Smooth muscle cell (in vitro differentiated cells): ENCODE results near the gene UPF2. TPM values are rescaled to one million over a fixed set of nuclear protein-coding genes. Genes with fewer than 3 reads are reported as not detected.

Experiments used
- DNase-seq: peaks from one replicate; lab custom pipeline; 2025; ENCODE audit not compliant: unreplicated experiment; lab: John Stamatoyannopoulos, UW
- H2AFZ ChIP-seq: fragments of 200-600 bp; sonication (generic); 2 replicates; pipeline ENCODE4 v1.6.0; 2016; ENCODE audit warnings: antibody characterized with exemption, low read depth, mild to moderate bottlenecking
- H3F3A ChIP-seq: fragments of 200-600 bp; sonication (generic); 2 replicates; pipeline ENCODE4 v1.6.0; 2017; ENCODE audit warnings: antibody characterized with exemption, low read depth
- H3K27ac ChIP-seq: fragments of 200-600 bp; sonication (generic); 2 replicates; pipeline ENCODE4 v1.5.1; 2016; ENCODE audit warnings: low read depth, mild to moderate bottlenecking
- H3K27me3 ChIP-seq: fragments of 200-600 bp; sonication (generic); 2 replicates; pipeline ENCODE4 v1.6.1; 2016; ENCODE audit warnings: low read depth, mild to moderate bottlenecking
- H3K36me3 ChIP-seq: fragments of 200-600 bp; sonication (generic); 2 replicates; pipeline ENCODE4 v1.5.1; 2016; ENCODE audit warnings: low read depth
- H3K4me1 ChIP-seq: fragments of 200-600 bp; sonication (generic); 2 replicates; pipeline ENCODE4 v1.5.1; 2016; ENCODE audit warnings: low read depth
- H3K4me2 ChIP-seq: fragments of 200-600 bp; sonication (generic); 2 replicates; pipeline ENCODE4 v1.6.0; 2016; ENCODE audit warnings: mild to moderate bottlenecking
- H3K4me3 ChIP-seq: fragments of 200-600 bp; sonication (generic); 2 replicates; pipeline ENCODE4 v1.5.1; 2016; ENCODE audit warnings: mild to moderate bottlenecking
- H3K79me2 ChIP-seq: fragments of 200-600 bp; sonication (generic); 2 replicates; pipeline ENCODE4 v1.6.0; 2016; ENCODE audit warnings: low read depth, mild to moderate bottlenecking
- H3K9ac ChIP-seq: fragments of 200-600 bp; sonication (generic); 2 replicates; pipeline ENCODE4 v1.6.0; 2016; ENCODE audit warnings: low read depth
- H3K9me3 ChIP-seq: fragments of 200-600 bp; sonication (generic); replicated peaks from 2 replicates; pipeline ENCODE4 v1.5.1; 2016; ENCODE audit warnings: low read depth
- H4K20me1 ChIP-seq: fragments of 200-600 bp; sonication (generic); 2 replicates; pipeline ENCODE4 v1.6.0; 2016; ENCODE audit warnings: low read depth
- WGBS: methylation state at CpG from one replicate; pipeline ENCODE4 v1.1.7; 2016; ENCODE audit warnings: low lambda C conversion rate; 5-methylcytosine and 5-hydroxymethylcytosine counted together
- polyA plus RNA-seq: library from polyadenylated mRNA; unstranded; fragments of >200 nt; fragmentation: Nextera tagmentation; extraction: Ambion mirVana; gene quantifications from 2 replicates; pipeline ENCODE4 v1.2.1, GENCODE V29; 2016
- total RNA-seq: library from RNA; depleted of rRNA; stranded (reverse); fragments of >200 nt; gene quantifications from 2 replicates; pipeline ENCODE4 v1.2.3, GENCODE V29; 2014
- TF ChIP-seq, protein P1 (sequence below): fragments of 200-600 bp; sonication (generic); IDR thresholded peaks from 2 replicates; pipeline ENCODE4 v1.5.1; 2017; ENCODE audit warnings: borderline replicate concordance, mild to moderate bottlenecking, antibody characterized with exemption; ENCODE audit not compliant: insufficient read depth, poor library complexity, severe bottlenecking

Gene UPF2
- total and polyA plus RNA-seq, 2 experiments from 2014 or later, result 9.1 to 13.4 TPM

GRCh38 chr10:12068449-12069269 lies 26.1 kb upstream of the UPF2 start, which contains the start of gene DHTKD1:
TSS of gene DHTKD1 (plus strand) at chr10:12068954. CDS start at chr10:12069034, 80 bp downstream.
- Histone ChIP-seq H3K9ac (peak within 1 kb of the TSS; percentile 85), H2AFZ (peak within 1 kb of the TSS; percentile 93), H3K36me3 (no peaks in the 10 kb centered on the region), H3K4me3 (peak within 1 kb of the TSS; percentile 89), H3F3A (peaks cover 3% of the 10 kb centered on the region), H3K9me3 (no peaks in the 10 kb centered on the region), H3K4me2 (peak within 1 kb of the TSS; percentile 95), H3K4me1 (peaks cover 4% of the 10 kb centered on the region), H3K27me3 (no peaks in the 10 kb centered on the region), H3K27ac (peak within 1 kb of the TSS; percentile 50), H4K20me1 (no peaks in the 10 kb centered on the region), H3K79me2 (peaks cover 4% of the 10 kb centered on the region)
- peak; percentile 94 for DNase-seq
- TF ChIP-seq, protein P1, sequence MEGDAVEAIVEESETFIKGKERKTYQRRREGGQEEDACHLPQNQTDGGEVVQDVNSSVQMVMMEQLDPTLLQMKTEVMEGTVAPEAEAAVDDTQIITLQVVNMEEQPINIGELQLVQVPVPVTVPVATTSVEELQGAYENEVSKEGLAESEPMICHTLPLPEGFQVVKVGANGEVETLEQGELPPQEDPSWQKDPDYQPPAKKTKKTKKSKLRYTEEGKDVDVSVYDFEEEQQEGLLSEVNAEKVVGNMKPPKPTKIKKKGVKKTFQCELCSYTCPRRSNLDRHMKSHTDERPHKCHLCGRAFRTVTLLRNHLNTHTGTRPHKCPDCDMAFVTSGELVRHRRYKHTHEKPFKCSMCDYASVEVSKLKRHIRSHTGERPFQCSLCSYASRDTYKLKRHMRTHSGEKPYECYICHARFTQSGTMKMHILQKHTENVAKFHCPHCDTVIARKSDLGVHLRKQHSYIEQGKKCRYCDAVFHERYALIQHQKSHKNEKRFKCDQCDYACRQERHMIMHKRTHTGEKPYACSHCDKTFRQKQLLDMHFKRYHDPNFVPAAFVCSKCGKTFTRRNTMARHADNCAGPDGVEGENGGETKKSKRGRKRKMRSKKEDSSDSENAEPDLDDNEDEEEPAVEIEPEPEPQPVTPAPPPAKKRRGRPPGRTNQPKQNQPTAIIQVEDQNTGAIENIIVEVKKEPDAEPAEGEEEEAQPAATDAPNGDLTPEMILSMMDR, result no peak
- WGBS, result 8% methylated on average over 46 of the region's 66 CpGs

DNA sequence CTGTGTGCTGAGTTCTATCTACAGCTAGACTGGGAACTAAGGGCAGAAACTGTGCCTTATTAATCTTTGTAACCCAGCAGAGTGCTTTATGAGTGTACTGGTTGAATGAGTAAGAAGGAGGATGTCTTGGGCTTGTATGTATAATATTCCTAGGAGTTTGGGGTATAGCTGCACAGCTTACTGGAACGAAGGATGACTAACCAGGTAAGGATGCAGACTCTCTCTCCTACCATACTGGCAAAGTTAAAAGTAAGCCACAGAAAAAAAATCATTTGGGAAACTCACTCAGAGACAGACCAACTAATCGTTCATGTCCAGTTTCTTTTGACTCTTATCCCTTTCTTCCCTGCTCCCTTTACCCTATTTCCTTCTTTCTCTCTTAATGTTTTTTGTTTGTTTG lies 24.7 kb upstream of the UPF2 start:
- TF ChIP-seq, protein P1, result no peak
- H3K4me1 ChIP-seq, result peaks cover 4% of the 10 kb centered on the region
- no peak for DNase-seq

GRCh38 chr10:12063483-12063818 lies 20.8 kb upstream of the UPF2 start:
- no peaks in the 10 kb centered on the region for H3F3A ChIP-seq
- H4K20me1 ChIP-seq, result no peaks in the 10 kb centered on the region
- no peak overlapping the region for H3K27ac ChIP-seq
- TF ChIP-seq, protein P1, result no peak
- no peaks in the 10 kb centered on the region for H3K4me1 ChIP-seq
- no peaks in the 10 kb centered on the region for H3K9me3 ChIP-seq
- H3K4me3 ChIP-seq, result no peak overlapping the region
- DNase-seq, result no peak
- H3K4me2 ChIP-seq, result no peak overlapping the region
- no peak overlapping the region for H3K9ac ChIP-seq
- no peaks in the 10 kb centered on the region for H3K79me2 ChIP-seq
- no peaks in the 10 kb centered on the region for H3K36me3 ChIP-seq
- H3K27me3 ChIP-seq, result no peaks in the 10 kb centered on the region
- 85% methylated on average over 3 of the region's 3 CpGs for WGBS
- H2AFZ ChIP-seq, result no peak overlapping the region

More for the DNA sequence above, 24.7 kb upstream of the UPF2 start:
- Histone ChIP-seq H3K9me3 (no peaks in the 10 kb centered on the region), H3K36me3 (no peaks in the 10 kb centered on the region), H3K27me3 (no peaks in the 10 kb centered on the region), H3K4me2 (no peak overlapping the region), H3K4me3 (no peak overlapping the region), H3K9ac (no peak overlapping the region), H4K20me1 (no peaks in the 10 kb centered on the region), H3F3A (peaks cover 3% of the 10 kb centered on the region), H3K27ac (peak overlapping the region; percentile 50), H2AFZ (no peak overlapping the region), H3K79me2 (peaks cover 4% of the 10 kb centered on the region)
- WGBS, result 43% methylated on average over 2 of the region's 2 CpGs
